Trophoblast cell (in vitro differentiated cells and primary cell): ENCODE data around the gene SLC25A25.
A peak's percentile ranks its signal among the peaks of the same experiment; 100 is the strongest.

Experiments
- DNase-seq, 2 donors: peaks; one replicate each; pipeline ENCODE4 v3.0.0-alpha.2; 2016
- H2AFZ ChIP-seq: 2 replicates; pipeline ENCODE4 v1.6.1; 2013; ENCODE audit warnings: low read length, moderate library complexity, mild to moderate bottlenecking; ENCODE audit not compliant: insufficient read depth, poor library complexity
- H2AK5ac ChIP-seq: 2 replicates; pipeline ENCODE4 v1.6.1; 2013; ENCODE audit warnings: mild to moderate bottlenecking, low read length
- H2BK120ac ChIP-seq: 2 replicates; pipeline ENCODE4 v1.6.1; 2013; ENCODE audit warnings: low read length, mild to moderate bottlenecking, moderate library complexity; ENCODE audit not compliant: insufficient read depth, poor library complexity
- H2BK12ac ChIP-seq: 2 replicates; pipeline ENCODE4 v1.6.1; 2013; ENCODE audit warnings: mild to moderate bottlenecking, low read length, moderate library complexity
- H2BK5ac ChIP-seq: 2 replicates; pipeline ENCODE4 v1.6.1; 2013; ENCODE audit warnings: low read length, low read depth, moderate library complexity, mild to moderate bottlenecking; ENCODE audit not compliant: poor library complexity
- H3K14ac ChIP-seq: 2 replicates; pipeline ENCODE4 v1.6.1; 2013; ENCODE audit warnings: mild to moderate bottlenecking, low read length
- H3K18ac ChIP-seq: 2 replicates; pipeline ENCODE4 v1.6.1; 2013; ENCODE audit warnings: mild to moderate bottlenecking, low read length
- H3K23ac ChIP-seq: 2 replicates; pipeline ENCODE4 v1.6.1; 2013; ENCODE audit warnings: low read length
- H3K27ac ChIP-seq: 2 replicates; pipeline ENCODE4 v1.5.1; 2013; ENCODE audit warnings: low read depth, mild to moderate bottlenecking, inconsistent platforms, low read length, moderate library complexity
- H3K27me3 ChIP-seq: 2 replicates; pipeline ENCODE4 v1.6.1; 2013; ENCODE audit warnings: inconsistent platforms, mild to moderate bottlenecking, low read length, moderate library complexity; ENCODE audit not compliant: insufficient read depth
- H3K36me3 ChIP-seq, 2 experiments: 1 replicate in 1 of 2; 2 replicates in 1 of 2; pipeline ENCODE4 v1.6.1; 2013; ENCODE audit warnings: low read length in 2 of 2, mild to moderate bottlenecking in 2 of 2, moderate library complexity in 1 of 2; ENCODE audit not compliant: insufficient read depth in 2 of 2, control insufficient read depth in 1 of 2
- H3K4ac ChIP-seq: 2 replicates; pipeline ENCODE4 v1.6.1; 2013; ENCODE audit warnings: low read depth, mild to moderate bottlenecking, low read length, moderate library complexity
- H3K4me1 ChIP-seq, 2 experiments: 1 replicate in 1 of 2; 2 replicates in 1 of 2; pipeline ENCODE4 v1.6.1; 2013; ENCODE audit warnings: low read length in 2 of 2, mild to moderate bottlenecking in 2 of 2, moderate library complexity in 1 of 2; ENCODE audit not compliant: insufficient read depth in 2 of 2, control insufficient read depth in 1 of 2
- H3K4me2 ChIP-seq: 2 replicates; pipeline ENCODE4 v1.6.1; 2013; ENCODE audit warnings: inconsistent platforms, mild to moderate bottlenecking, low read length, moderate library complexity
- H3K4me3 ChIP-seq: 2 replicates; pipeline ENCODE4 v1.5.1; 2013; ENCODE audit warnings: mild to moderate bottlenecking, low read depth, low read length, inconsistent platforms
- H3K79me1 ChIP-seq: one replicate; pipeline ENCODE4 v1.6.1; 2013; ENCODE audit warnings: low read length
- H3K79me2 ChIP-seq: 2 replicates; pipeline ENCODE4 v1.6.1; 2013; ENCODE audit warnings: low read length, mild to moderate bottlenecking; ENCODE audit not compliant: control insufficient read depth, insufficient read depth, poor library complexity
- H3K9ac ChIP-seq: 2 replicates; pipeline ENCODE4 v1.6.1; 2013; ENCODE audit warnings: mild to moderate bottlenecking, low read length
- H3K9me3 ChIP-seq: 2 replicates; pipeline ENCODE4 v1.6.1; 2013; ENCODE audit warnings: low read depth, mild to moderate bottlenecking, control low read depth, inconsistent platforms, low read length; ENCODE audit not compliant: insufficient read depth
- H4K12ac ChIP-seq: 2 replicates; pipeline ENCODE4 v1.6.1; 2013; ENCODE audit warnings: low read depth, mild to moderate bottlenecking, low read length, moderate library complexity
- H4K8ac ChIP-seq: 2 replicates; pipeline ENCODE4 v1.6.1; 2013; ENCODE audit warnings: low read depth, mild to moderate bottlenecking, low read length, moderate library complexity
- H4K91ac ChIP-seq: one replicate; pipeline ENCODE4 v1.6.1; 2013; ENCODE audit warnings: low read depth, mild to moderate bottlenecking, low read length, moderate library complexity
- WGBS: extraction: QIAGEN DNeasy Blood & Tissue Kit; methylation state at CpG from one replicate; pipeline ENCODE4 v1.1.7; 2013; ENCODE audit warnings: missing lambda C conversion rate; ENCODE audit not compliant: insufficient read length, insufficient coverage; ENCODE audit errors: extremely low coverage; 5-methylcytosine and 5-hydroxymethylcytosine counted together

SLC25A25 gene

DNA sequence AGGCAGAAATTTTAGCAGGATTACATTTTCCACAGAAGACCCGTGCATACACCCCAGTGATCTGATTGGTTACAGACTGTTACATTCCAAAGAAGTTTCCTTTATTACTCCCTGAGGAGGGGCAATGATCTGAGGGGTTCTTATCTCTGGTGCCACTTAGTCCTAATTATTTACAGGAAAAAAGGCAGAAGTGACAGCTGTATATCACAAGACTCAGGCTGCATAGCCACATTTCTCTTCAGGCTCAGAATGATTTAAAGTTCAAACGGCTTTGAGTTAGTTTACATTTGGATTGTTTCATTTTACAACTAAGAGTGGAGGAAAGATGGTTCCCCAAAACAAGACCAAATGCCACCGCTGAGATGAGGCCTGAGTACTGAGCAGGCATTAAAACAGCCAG lies 18.2 kb upstream of the SLC25A25 start:
- WGBS: no CpG with 5 or more reads among the region's 3 CpGs
- Histone ChIP-seq H3K9ac (no peak overlapping the region), H3K23ac (no peak overlapping the region), H4K12ac (no peak overlapping the region), H2AK5ac (no peak overlapping the region), H3K27me3 (no peaks in the 10 kb centered on the region), H3K4ac (no peak overlapping the region), H2BK120ac (no peak overlapping the region), H4K91ac (no peak overlapping the region), H3K18ac (no peak overlapping the region), H4K8ac (no peak overlapping the region), H3K4me1 (peaks cover 10 to 12% of the 10 kb centered on the region in 2 experiments), H2AFZ (no peak overlapping the region), H3K36me3 (no peaks in the 10 kb centered on the region), H3K4me2 (no peak overlapping the region), H3K9me3 (no peaks in the 10 kb centered on the region), H3K14ac (no peak overlapping the region), H3K79me2 (no peaks in the 10 kb centered on the region), H2BK5ac (no peak overlapping the region), H3K4me3 (no peak overlapping the region), H2BK12ac (no peak overlapping the region), H3K27ac (no peak overlapping the region), H3K79me1 (peaks cover 5% of the 10 kb centered on the region)
- DNase-seq: no peak

DNA sequence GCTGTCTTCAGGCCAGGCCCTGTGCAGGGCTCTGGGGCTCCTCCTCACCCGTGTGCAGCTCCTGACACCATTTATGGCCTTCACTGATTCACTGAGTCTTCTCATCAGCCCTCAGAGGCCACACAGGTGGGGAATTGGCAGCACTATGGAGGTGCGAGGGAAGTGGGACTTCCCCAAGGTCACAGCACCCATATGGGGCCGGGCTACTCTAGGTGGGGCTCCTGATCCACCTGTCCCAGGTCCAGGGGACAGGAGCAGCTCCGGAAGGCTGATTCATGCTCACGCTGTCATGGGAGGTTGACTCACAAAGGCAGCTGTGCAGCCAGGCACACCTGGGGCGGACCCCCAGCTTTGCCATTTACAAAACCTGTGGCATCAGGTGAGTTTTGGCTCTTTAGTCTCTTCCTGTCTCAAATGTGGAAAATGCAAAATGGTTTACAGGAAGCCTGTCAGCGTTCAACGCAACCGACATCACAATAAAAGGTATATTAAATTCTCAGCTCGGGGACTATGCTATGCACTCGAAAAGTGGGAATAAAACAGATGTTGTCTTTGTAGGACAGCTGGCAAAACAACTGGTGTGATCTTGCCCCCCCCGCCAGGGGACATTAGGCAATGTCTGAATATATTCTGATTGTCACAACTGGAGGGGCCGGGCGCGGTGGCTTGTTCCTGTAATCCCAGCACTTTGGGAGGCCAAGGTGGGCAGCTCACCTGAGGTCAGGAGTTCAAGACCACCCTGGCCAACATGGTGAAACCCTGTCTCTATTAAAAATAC lies 15.9 kb upstream of the SLC25A25 start:
- H3K9me3 ChIP-seq: no peaks in the 10 kb centered on the region
- peak overlapping the region; percentile 22 for H3K18ac ChIP-seq
- H3K9ac ChIP-seq: no peak overlapping the region
- peak overlapping the region; percentile 58 for H2BK5ac ChIP-seq
- no CpG with 5 or more reads among the region's 15 CpGs for WGBS
- no peak overlapping the region for H3K4me2 ChIP-seq
- peak overlapping the region; percentile 72 for H3K14ac ChIP-seq
- no peak overlapping the region for H3K4me3 ChIP-seq
- H3K4ac ChIP-seq: no peak overlapping the region
- peak; percentile 30 to 58 for DNase-seq
- no peaks in the 10 kb centered on the region for H3K27me3 ChIP-seq
- peak overlapping the region; percentile 89 for H2BK120ac ChIP-seq
- H3K4me1 ChIP-seq: peaks cover 10% of the 10 kb centered on the region in 2 experiments
- peak overlapping the region; percentile 8 for H4K12ac ChIP-seq
- peak overlapping the region; percentile 63 for H4K8ac ChIP-seq
- peak overlapping the region; percentile 88 for H2AK5ac ChIP-seq
- H3K79me1 ChIP-seq: peaks cover 12% of the 10 kb centered on the region
- H3K36me3 ChIP-seq: no peaks in the 10 kb centered on the region
- peak overlapping the region; percentile 21 for H2BK12ac ChIP-seq
- H3K27ac ChIP-seq: peak overlapping the region; percentile 49
- H4K91ac ChIP-seq: peak overlapping the region; percentile 86
- no peaks in the 10 kb centered on the region for H3K79me2 ChIP-seq
- no peak overlapping the region for H3K23ac ChIP-seq
- peak overlapping the region; percentile 37 for H2AFZ ChIP-seq

DNA sequence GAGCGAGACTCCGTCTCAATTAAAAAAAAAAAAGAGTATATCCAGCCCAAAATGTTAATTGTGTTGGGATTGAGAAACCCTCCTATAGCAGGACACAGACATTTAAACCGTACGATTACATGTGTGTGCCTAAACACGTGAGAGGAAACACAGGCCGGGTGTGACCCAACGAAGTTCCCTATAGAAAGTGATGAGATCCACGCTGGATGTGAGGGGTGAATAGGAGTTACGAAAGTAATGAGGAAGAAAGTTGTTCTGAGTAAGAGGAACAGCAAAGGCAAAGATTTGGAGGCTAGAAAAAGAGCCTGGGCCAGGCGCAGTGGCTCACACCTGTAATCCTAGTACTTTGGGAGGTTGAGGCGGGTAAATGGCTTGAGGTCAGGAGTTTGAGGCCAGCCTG lies 14.5 kb upstream of the SLC25A25 start:
- peak in 1 of 2 donors; percentile 21 for DNase-seq
- Histone ChIP-seq H3K79me1 (peaks cover 14% of the 10 kb centered on the region), H2AFZ (no peak overlapping the region), H2AK5ac (no peak overlapping the region), H2BK120ac (no peak overlapping the region), H4K12ac (no peak overlapping the region), H2BK5ac (no peak overlapping the region), H4K8ac (no peak overlapping the region), H4K91ac (no peak overlapping the region), H3K4me1 (peaks cover 10 to 13% of the 10 kb centered on the region in 2 experiments), H3K27me3 (no peaks in the 10 kb centered on the region), H3K14ac (no peak overlapping the region), H3K23ac (no peak overlapping the region), H2BK12ac (no peak overlapping the region), H3K4ac (no peak overlapping the region), H3K79me2 (no peaks in the 10 kb centered on the region), H3K4me3 (no peak overlapping the region), H3K36me3 (no peaks in the 10 kb centered on the region), H3K4me2 (no peak overlapping the region), H3K9me3 (no peaks in the 10 kb centered on the region), H3K9ac (no peak overlapping the region), H3K18ac (no peak overlapping the region), H3K27ac (no peak overlapping the region)
- WGBS: 100% methylated on average over 1 of the region's 11 CpGs

DNA sequence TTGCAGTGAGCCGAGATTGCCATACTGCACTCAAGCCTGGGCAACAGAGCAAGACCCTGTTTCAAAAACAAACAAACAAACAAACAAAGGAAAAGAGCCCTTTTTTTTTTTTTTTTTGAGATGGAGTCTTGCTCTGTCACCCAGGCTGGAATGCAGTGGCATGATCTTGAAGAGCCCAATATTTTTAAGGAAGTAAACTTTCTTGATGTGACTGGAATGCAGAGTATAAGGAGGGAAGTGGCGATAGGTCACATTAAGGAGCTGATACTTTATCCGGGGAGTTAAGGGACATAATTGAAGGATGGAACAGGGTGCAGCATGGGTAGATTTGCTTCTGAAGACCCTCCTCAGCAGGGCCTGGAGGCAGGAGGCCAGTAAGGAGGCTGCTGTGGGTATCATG lies 13.9 kb upstream of the SLC25A25 start:
- Histone ChIP-seq H3K36me3 (no peaks in the 10 kb centered on the region), H3K23ac (no peak overlapping the region), H2AFZ (no peak overlapping the region), H2BK120ac (no peak overlapping the region), H3K18ac (no peak overlapping the region), H3K4me2 (no peak overlapping the region), H3K4ac (no peak overlapping the region), H4K8ac (no peak overlapping the region), H3K14ac (no peak overlapping the region), H3K27me3 (no peaks in the 10 kb centered on the region), H2AK5ac (peak overlapping the region; percentile 56), H3K9ac (no peak overlapping the region), H2BK12ac (peak overlapping the region; percentile 63), H3K4me1 (peaks cover 10 to 13% of the 10 kb centered on the region in 2 experiments), H3K9me3 (no peaks in the 10 kb centered on the region), H3K27ac (no peak overlapping the region), H2BK5ac (no peak overlapping the region), H3K79me1 (peaks cover 14% of the 10 kb centered on the region), H3K4me3 (no peak overlapping the region), H3K79me2 (no peaks in the 10 kb centered on the region), H4K12ac (no peak overlapping the region), H4K91ac (no peak overlapping the region)
- DNase-seq: no peak
- WGBS: no CpG with 5 or more reads among the region's 3 CpGs
